ENCODE results near the gene SLC6A12.
A peak's percentile ranks its signal among the peaks of the same experiment; 100 is the strongest.
"Not testable (repeated sequence)": the region's sequence is repeated elsewhere in the genome, so short reads cannot be mapped to it uniquely, and the experiment has no call there.

The SLC6A12 gene

DNA sequence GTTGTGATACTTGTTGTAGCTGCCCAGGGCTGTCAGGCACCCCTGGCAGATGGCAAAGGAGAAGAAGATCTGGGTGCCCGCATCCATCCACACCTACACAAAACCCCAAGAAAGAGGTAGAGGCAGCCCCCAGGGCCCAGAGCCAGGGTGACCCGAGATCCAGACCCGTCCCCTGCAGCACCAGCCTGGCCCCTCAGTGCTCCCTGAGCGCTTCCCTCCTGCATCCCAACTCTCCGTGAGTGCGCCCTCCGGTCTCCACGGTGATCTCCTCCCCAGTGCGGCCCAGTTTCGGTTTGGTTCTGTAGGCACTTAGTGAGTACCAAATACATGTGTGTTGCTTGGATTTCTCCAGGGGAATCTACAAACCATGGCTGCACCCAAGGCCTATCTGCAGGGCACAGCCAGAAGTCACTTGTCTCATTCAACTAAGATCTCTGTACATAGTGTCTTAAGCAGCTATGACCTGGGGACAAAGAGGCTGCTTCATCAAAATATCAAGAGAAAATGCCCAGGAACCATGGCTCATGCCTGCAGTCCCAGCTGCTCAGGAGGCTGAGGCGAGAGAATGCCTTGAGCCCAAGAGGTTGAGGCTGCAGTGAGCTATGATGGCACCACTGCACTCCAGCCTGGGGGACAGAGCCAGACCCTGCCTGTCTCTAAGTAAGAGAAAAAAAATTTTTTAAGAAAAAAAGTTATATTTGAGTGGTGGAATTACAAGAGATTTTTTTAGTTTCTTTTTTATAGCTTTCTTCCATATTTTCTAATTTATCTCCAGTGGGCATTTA is 15.9 kb downstream of the SLC6A12 start:
- DNase-seq (ENCODE audit: low read depth): no peak

DNA sequence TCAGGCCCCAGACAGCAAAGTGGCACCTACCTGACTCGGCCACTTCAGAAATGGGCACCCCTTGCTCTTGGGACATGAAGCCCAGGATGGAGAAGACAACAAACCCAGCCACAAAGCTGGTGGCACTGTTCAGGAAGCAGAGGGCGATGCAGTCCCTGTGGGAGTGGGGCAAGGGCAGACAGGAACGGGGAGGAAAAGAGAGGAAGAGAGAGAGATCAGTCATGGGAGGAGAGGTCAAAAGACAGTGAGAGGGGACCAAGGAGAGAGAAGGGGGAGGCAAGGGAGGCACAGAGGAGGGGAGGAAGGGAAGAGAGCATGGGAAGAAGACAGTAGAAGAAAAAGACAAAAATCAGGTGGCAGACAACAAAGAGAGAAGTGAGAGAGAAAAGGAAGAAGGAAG is 16.6 kb downstream of the SLC6A12 start:
- no peak for DNase-seq (ENCODE audit: low read depth)

DNA sequence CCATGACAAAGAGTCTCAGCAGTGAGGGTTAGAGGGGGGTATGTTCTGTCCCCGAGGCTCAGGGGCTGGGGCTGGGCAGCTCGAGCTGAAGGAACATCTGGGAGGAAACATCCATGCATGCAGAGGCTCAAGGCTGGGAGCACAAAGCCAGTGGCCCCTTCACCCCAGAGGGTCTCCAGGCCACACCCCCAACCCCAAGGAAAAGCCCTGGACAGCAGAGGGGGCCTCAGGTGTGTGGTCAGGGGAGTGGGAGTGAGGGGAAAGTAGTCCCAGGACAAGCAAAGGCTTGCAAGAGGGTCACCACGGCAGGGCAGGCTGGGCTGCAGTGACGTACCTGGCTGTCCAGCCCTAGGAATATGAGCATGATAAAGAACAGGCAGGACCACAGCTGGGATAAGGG is 17.5 kb downstream of the SLC6A12 start:
- DNase-seq (ENCODE audit: low read depth): no peak

DNA sequence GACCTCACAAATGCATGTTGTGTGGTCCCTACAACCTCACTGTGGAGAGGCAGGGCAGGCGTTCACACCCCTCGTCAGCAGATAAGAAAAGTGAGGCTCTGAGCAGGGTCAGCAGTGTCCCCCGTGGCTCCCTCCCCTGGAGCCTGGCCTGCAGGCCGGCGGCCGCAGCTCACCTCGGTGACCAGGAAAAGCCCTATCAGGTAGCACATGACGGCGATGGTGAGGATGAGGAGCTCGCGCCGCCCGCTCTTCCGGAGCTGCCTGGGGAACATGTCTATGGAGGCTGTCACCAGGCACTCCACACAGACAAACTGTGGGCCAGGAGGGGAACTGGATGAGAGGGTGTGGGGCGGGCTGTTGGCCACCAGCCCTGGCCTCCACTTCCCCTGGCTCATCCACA is 18.0 kb downstream of the SLC6A12 start:
- no peak for DNase-seq (ENCODE audit: low read depth)

GRCh38 chr12:195156-195555 is 18.8 kb downstream of the SLC6A12 start:
- DNase-seq (ENCODE audit: low read depth): no peak

GRCh38 chr12:194276-194675 is 19.7 kb downstream of the SLC6A12 start:
- no peak for DNase-seq (ENCODE audit: low read depth)

GRCh38 chr12:193261-193660 is 20.7 kb downstream of the SLC6A12 start:
- DNase-seq (ENCODE audit: low read depth): no peak

- DNase-seq (ENCODE audit: low read depth): no peak
These were observed 22.4 kb downstream of the SLC6A12 start for GRCh38 chr12:191541-191940.

DNA sequence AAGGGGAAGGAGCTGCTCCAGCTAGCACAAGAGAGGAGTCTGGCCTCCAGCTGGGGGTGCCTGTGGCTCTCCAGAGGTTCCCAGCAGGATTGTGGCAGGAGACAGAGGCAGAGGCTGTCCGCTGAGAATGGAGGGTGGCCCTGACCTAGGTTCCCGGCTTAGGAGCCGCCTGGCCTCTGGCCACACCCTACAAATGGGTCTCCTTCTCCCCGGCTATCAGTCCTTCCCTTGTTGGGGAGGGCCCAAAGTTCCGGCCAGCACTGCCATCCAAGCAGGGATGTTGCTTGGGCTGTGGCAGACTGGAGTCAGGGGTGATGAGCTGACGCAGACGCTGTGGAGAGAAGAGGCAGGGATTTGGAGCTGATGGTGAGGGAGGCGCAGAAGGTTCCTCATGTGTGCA is 23.1 kb downstream of the SLC6A12 start:
- no peak for DNase-seq (ENCODE audit: low read depth)

GRCh38 chr12:189622-189962 is 24.4 kb downstream of the SLC6A12 start:
- DNase-seq (ENCODE audit: low read depth): no peak

GRCh38 chr12:188910-189621 is 24.9 kb downstream of the SLC6A12 start:
- peak; percentile 7 for DNase-seq (ENCODE audit: low read depth)

DNA sequence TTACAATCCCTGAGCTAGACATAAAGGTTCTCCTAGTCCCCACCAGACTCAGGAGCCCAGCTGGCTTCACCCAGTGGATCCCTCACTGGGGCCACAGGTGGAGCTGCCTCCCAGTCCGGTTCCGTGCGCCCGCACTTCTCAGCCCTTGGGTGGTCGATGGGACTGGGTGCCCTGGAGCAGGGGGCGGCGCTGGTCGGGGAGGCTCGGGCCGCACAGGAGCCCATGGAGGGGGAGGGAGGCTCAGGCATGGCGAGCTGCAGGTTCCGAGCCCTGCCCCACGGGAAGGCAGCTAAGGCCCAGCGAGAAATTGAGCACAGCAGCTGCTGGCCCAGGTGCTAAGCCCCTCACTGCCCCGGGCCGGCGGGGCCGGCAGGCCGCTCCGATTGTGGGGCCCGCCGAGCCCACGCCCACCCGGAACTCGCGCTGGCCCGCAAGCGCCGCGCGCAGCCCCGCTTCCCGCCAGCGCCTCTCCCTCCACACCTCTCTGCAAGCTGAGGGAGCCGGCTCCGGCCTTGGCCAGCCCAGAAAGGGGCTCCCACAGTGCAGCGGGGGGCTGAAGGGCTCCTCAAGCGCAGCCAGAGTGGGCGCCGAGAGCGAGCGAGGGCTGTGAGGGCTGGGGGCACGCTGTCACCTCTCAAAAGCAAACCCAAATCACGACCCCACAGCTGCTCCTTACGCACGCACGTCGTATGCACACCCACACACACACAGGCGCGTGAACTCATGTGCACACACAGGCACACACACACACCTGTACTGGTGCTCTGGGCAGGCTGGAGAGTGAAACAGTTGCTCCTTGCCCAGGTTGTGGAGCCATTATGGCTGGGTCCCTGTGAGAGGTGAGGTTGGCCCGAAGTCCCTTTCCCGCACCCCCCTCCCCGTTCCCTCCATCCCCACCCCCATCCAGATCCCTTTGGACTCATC is 25.7 kb downstream of the SLC6A12 start:
- DNase-seq (ENCODE audit: low read depth): not testable (repeated sequence)

GRCh38 chr12:186006-186625 is 27.8 kb downstream of the SLC6A12 start:
- DNase-seq (ENCODE audit: low read depth): no peak

DNA sequence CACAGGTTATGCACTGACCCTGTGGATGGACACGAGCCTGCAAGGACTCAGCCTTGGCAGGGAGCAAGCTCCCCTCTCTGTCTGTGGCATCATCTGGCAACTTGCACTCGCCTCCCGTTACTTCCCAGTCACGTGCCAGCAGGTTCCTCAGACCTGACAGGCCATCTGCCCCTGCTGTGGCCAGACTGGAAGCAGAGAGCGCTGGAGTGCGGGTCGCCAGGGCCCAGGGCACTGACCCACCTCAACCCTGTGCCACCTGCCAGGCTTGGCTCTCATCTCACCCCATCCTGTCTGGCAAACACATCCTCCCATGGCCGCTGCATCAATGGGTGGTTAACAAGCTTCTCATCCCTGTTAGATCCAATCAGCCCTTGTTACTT is 28.4 kb downstream of the SLC6A12 start:
- no peak for DNase-seq (ENCODE audit: low read depth)

DNA sequence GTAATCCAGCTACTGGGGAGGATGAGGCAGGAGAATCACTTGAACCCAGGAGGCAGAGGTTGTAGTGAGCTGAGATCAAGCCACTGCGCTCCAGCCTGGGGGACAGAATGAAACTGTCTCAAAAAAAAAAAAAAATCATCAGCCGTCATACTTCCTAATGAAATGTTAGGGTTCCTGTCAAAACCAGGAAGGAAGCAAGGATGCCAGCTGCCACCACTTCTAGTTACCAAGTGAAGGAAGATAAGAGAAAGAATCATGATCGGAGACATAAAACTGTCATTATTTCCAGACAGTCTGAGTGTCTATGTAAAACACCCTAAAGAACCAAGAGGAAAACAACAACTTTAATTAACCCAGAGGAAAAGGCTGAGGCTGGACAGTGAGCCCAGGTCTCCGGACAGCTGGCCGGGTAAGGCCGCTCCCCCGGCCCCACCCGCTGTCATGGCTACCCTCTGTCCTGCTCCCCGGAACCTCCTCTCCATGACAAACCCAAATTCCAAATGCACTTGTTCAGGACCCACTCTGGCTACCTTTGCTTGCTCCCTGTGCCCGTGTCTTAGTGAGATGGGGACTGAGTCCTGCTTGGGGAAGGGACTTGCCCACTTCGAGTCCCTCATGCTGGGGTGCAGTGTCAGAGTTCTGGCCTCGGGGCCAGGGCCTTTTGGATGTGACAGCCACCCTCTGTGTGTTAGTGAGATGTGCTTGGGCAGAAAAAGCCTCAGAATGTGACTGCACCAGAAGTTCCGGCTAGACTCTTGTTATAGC is 29.0 kb downstream of the SLC6A12 start:
- no peak for DNase-seq (ENCODE audit: low read depth)

DNA sequence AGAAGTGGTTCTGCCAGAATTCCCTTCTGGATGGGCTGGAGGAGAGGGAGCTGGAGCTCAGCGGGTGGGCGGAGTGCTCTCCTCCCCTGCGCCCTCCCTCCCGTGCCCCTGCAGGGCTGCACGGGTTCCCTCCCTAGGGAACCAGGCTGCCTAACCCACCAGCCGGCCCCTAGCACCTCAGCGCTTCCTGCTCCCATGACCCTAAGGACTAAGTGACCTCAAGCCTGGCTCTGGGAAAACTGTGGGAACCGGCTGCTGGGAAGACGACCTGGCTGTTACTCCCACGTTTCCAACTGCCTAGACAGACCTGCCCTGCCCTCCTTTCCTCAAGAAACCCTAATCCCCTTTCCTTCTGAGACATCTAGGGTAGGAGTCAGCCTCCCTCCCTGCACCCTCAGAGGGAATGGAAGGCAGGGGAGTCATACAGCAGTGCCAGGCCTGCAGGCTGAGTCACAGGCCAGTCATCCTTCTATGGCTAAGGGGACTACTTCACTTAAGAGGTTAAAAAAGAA is 31.5 kb downstream of the SLC6A12 start:
- no peak for DNase-seq (ENCODE audit: low read depth)

GRCh38 chr12:181921-182320 is 32.0 kb downstream of the SLC6A12 start:
- DNase-seq (ENCODE audit: low read depth): no peak

GRCh38 chr12:180445-180844 is 33.5 kb downstream of the SLC6A12 start:
- DNase-seq (ENCODE audit: low read depth): no peak

- DNase-seq (ENCODE audit: low read depth): no peak
These were observed 34.1 kb downstream of the SLC6A12 start for GRCh38 chr12:179885-180284.

DNA sequence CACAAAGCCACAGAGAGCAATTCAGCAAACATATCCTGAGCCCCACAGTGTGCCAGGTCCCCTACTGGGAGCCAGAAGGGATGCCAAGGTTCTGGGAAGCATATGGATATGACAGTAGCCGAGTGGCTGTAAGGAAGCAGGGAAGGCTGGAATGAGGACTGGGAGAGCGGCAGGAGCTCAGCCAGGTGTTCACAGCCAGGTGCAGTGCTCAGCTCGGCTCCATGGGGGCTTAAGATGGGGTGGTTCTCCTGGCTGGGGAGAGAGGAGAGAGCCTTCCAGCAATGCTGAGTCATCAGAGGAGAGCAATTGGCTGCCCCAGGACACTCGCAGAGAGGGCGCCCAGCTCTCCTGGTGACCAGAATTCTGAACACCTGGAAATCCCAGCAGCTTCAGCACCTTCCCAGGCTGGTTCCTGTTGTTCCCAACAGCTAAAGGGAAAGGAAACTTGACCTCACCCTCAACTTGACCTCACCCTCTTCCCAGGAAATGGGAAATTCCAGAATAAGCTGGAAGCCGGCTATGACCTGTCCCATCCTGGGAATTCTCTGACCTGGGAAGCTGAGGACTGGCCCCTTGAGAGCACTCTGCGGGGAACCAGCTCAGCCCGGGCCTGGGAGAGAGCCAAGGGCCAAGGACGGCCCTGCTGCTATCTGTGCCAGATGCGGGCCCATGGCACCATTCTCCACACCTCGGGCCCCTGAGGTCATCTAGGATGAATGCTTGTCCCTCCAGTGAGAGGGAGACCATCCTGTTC is 34.6 kb downstream of the SLC6A12 start:
- DNase-seq (ENCODE audit: low read depth): no peak

DNA sequence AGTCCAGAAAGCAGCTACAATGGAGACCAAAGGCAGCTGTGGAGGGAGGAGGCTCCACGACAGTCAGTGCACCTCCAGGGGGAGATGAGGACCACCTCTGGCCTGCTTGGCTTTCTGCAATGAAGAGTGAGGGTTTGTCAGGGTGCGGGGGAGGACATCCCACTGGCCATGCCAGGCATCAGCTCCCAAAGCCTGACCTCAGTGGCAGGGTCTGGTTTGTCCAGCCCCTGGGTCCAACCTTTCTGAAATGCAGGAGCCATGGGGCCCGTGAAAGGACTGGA is 35.2 kb downstream of the SLC6A12 start:
- DNase-seq (ENCODE audit: low read depth): no peak
